ENCODE data around the gene CLDN14. TPM values are rescaled to one million over a fixed set of nuclear protein-coding genes. Genes with fewer than 3 reads are reported as not detected.

CLDN14 gene
- total and polyA plus RNA-seq, 2 donors (not counting 1 experiment from before 2014, with no cell fraction given), result 0.39 TPM; not detected in 1

- H3K4me2 ChIP-seq (replicated peaks; ENCODE audit: low read depth, low read length, poor library complexity, severe bottlenecking), result no peak overlapping the region
Measured at GRCh38 chr21:36461918-36462486, 17.9 kb downstream of the CLDN14 start.

More at GRCh38 chr21:36461918-36462486, 17.9 kb downstream of the CLDN14 start:
- Mint-ChIP-seq H3K9me3 (ENCODE audit: insufficient read depth) (no peaks in the 10 kb centered on the region), H3K27me3 (no peaks in the 10 kb centered on the region), H3K27ac (no peak overlapping the region), H3K4me1 (no peaks in the 10 kb centered on the region), H3K4me3 (no peak overlapping the region)
- 89% methylated on average over 10 of the region's 14 CpGs for WGBS (ENCODE audit: insufficient coverage)
- H3K4me1 ChIP-seq (ENCODE audit: control insufficient read depth in 2 of 2, insufficient read depth in 2 of 2, low read length in 2 of 2), result no peaks in the 10 kb centered on the region
- ATAC-seq (ENCODE audit: low read depth) (no peak), DNase-seq (no peak)
- H3K9ac ChIP-seq (ENCODE audit: low read length), result no peak overlapping the region
- H3K4me3 ChIP-seq (ENCODE audit: control extremely low read depth in 1 of 5, extremely low read depth in 1 of 5, insufficient read depth in 1 of 5, low read depth in 2 of 5, low read length in 4 of 5), result no peak overlapping the region
- H2AFZ ChIP-seq (ENCODE audit: insufficient read depth, low read depth, low read length, poor library complexity, severe bottlenecking), result no peak overlapping the region
- ChIA-PET POLR2A (no interaction called here), CTCF (no interaction called here)
- no peaks in the 10 kb centered on the region for H3K36me3 ChIP-seq (replicated peaks in 1 of 2; ENCODE audit: control extremely low read depth in 1 of 2, control insufficient read depth in 1 of 2, extremely low read depth in 1 of 2, insufficient read depth in 2 of 2, low read length in 1 of 2)
- TF ChIP-seq CTCF (IDR thresholded peaks at IDR 0.05) (no peak), EZH2 (IDR thresholded peaks at IDR 0.05; ENCODE audit: borderline replicate concordance, insufficient read depth, low read depth, low read length, poor library complexity, severe bottlenecking) (no peak)
- no peaks in the 10 kb centered on the region for H3K27me3 ChIP-seq (replicated peaks in 1 of 4; ENCODE audit: control extremely low read depth in 1 of 4, control insufficient read depth in 3 of 4, insufficient read depth in 4 of 4, low read length in 3 of 4)
- H3K27ac ChIP-seq (ENCODE audit: low read length in 2 of 2), result no peak overlapping the region
- no peaks in the 10 kb centered on the region for H3K9me3 ChIP-seq (ENCODE audit: control extremely low read depth in 1 of 3, control insufficient read depth in 2 of 3, insufficient read depth in 1 of 3, low read length in 2 of 3)
- H4K20me1 ChIP-seq (ENCODE audit: control insufficient read depth, insufficient read depth, low read length, poor library complexity, severe bottlenecking), result no peaks in the 10 kb centered on the region
- intact Hi-C loops (cut with micrococcal nuclease), result no loop called here
- no peaks in the 10 kb centered on the region for H3K79me2 ChIP-seq (ENCODE audit: control insufficient read depth, insufficient read depth, low read length)
